Ramos (cell line): ENCODE results near the gene CCDC152.
"Not testable (repeated sequence)": the region's sequence is repeated elsewhere in the genome, so short reads cannot be mapped to it uniquely, and the experiment has no call there.

Experiments
- in situ Hi-C: fragments of 300-500 bp; cut with MboI; formaldehyde crosslinking; loops from one replicate; pipeline ENCODE4 v1.14.3; 2022; ENCODE audit warnings: low sequenced_read_pairs; ENCODE audit not compliant: unreplicated experiment

Gene CCDC152

GRCh38 chr5:42843675-42844292 is 87.2 kb downstream of the CCDC152 start:
- in situ Hi-C loops, result no loop called here

DNA sequence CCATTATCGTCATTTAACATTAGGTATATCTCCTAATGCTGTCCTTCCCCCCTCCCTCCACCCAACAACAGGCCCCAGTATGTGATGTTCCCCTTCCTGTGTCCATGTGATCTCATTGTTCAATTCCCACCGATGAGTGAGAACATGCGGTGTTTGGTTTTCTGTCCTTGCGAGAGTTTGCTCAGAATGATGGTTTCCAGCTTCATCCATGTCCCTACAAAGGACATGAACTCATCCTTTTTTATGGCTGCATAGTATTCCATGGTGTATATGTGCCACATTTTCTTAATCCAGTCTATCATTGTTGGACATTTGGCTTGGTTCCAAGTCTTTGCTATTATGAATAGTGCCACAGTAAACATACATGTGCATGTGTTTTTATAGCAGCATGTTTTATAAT is 87.8 kb downstream of the CCDC152 start:
- in situ Hi-C loops, result not testable (repeated sequence)

GRCh38 chr5:42848545-42848944 is 91.9 kb downstream of the CCDC152 start:
- in situ Hi-C loops, result no loop called here

GRCh38 chr5:42851481-42851880 is 94.9 kb downstream of the CCDC152 start:
- in situ Hi-C loops, result no loop called here
